Activated CD8-positive, alpha-beta memory T cell treated with anti-CD3 and anti-CD28 coated beads for 48 hours (primary cell): ENCODE measurements around the gene MT1H.
"Not testable (repeated sequence)": the region's sequence is repeated elsewhere in the genome, so short reads cannot be mapped to it uniquely, and the experiment has no call there.

Source experiments
- DNase-seq, 3 experiments: peaks; one replicate each; pipeline ENCODE4 v3.0.0-alpha.2; 2020; ENCODE audit warnings: low read depth in 2 of 3, low spot score in 2 of 3

Gene MT1H

DNA sequence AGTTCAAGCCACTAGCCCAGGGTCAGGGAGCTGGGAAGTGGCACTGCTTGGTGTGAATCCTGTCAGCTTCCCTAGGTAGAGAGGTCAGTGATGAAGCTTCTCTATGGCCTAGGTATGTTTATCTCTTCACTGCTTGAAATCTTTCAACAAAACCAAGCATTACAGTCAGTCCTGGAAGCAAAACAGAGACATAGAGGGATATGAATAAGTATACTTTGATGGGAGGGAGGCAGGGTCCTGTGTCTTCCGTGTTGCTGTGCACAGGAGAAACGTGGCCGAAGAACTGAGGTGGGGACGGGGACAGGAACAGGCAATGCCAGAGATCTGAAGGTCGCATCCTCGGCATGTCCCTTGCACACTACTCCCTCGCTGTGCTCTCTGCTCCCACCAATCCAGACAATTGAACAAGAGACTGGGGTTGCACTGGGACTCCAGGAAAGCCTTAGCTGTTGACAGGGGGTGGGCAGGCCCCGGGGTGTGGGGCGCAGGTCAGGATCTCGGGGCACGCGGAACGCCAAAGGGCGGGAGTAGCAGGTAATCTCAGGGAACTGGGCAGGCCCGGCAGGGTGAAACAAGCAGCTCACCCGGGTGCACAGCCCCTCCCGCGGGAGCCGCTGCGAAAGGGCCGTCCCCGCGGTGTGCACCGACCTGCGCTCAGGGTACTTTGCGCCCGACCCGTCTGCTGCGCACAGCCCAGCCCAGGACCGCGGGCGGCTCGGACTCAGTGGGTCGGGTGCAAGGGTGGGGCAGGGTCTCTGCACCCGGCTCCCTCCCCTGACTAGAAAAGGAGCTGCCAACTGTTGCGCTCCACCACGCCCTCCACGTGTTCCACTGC, at the start of gene MT1H:
TSS of gene MT1H (plus strand) at position 810 of the 835 bp plus-strand sequence. CDS start 71 bp downstream, outside the sequence.
- DNase-seq: no peak

DNA sequence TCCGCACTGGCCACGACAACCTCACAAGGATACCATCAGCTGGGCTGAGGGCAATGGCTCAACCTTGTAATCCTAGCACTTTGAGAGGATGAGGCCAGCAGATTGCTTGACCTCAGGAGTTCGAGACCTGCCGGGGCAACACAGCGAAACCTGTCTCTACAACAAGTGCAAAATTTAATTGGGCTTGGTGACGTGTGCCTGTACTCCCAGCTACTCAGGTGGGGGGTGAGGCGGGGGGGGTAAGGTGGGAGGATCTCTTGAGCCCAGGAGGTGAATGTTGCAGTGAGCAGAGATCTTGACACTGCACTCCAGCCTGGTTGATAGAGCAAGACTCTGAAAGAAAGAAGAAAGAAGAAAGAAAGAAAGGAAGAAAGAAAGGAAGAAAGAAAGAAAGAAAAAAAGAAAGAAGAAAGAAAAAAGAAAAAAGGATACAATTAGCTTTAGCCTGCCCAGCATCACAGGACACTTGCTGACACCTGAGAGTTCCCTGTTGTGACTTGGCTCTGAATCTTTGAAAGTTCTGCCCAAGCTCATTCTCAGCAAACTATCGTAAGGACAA, 49.2 kb upstream of the MT1H start:
- no peak for DNase-seq

DNA sequence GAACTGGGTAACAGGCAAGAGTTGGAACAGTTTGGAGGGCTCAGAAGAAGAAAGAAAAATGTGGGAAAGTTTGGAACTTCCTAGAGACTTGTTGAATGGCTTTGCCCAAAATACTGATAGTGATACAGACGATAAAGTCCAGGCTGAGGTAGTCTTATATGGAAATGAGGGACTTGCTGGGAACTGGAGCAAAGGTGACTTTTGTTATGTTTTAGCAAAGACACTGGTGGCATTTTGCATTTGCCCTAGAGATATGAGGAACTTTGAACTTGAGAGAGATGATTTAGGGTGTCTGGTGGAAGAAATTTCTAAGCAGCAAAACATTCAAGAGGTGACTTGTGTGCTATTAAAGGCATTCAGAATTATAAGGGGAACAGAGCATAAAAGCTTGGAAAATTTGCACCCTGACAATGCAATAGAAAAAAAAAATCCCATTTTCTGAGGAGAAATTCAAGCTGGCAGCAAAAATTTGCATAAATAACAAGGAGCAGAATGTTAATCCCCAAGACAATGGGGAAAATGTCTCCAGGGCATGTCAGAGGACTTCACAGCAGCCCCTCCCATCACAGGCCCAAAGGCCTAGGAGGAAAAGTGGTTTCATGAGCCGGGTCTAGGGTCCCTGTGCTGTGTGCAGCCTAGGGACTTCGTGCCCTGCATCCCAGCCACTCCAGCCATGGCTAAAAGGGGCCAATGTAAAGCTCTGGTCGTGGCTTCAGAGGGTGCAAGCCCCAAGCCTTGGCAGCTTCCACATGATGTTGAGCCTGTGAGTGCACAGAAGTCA, 47.8 kb upstream of the MT1H start:
- not testable (repeated sequence) for DNase-seq

DNA sequence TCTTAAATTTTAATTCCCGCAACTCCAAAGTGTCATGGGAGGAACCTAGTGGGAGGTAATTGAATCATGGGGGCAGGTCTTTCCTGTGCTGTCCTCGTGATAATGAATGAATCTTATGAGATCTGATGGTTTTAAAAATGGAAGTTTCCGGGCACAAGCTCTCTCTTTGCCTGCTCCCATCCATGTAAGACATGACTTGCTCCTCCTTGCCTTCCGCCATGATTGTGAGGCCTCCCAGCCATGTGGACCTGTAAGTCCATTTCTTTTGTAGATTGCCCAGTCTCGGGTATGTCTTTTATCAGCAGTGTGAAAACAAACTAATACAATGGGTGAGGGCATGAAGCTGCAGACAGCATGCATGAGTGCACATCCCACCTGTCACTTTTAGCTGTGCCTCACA, 46.4 kb upstream of the MT1H start:
- DNase-seq: not testable (repeated sequence)

GRCh38 chr16:56623637-56624036, 46.0 kb upstream of the MT1H start:
- no peak for DNase-seq

GRCh38 chr16:56625140-56625942, 44.3 kb upstream of the MT1H start, which contains the start of gene MT1E:
TSS of gene MT1E (plus strand) at chr16:56625781. CDS start at chr16:56625852, 71 bp downstream.
- peak in 1 of 3 experiments; percentile 61 for DNase-seq

DNA sequence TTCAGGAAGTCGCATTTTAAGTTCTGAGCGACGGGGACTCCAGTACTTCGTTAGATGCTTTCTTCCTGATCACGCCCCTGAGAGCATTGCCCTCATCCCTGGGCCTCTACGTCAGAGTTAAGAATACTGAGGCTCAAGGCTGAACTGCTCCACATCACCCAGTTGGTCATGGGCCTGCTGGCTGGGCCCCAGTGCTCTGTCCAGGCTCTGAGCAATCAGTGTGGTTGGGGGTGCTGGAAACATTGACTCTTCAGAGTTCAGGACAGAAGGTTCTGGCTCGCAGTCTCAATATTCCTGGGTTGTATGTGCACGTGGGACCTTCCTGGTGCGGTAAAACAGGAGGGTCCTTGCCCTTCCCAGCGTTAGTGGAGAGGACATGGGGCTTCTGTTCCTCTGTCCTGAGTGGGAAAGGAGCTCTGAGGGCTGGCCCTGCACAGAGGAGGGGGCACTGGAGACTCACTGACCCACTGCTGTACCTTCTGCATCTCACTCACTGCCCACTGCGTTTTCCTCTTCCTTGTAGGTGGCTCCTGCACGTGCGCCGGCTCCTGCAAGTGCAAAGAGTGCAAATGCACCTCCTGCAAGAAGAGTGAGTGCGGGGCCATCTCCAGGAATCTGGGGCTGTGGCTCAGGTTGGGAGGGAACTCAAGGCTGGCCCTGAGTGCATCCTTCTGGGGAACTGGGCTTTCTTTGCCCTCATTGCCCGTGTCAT, 43.5 kb upstream of the MT1H start:
- DNase-seq: no peak

GRCh38 chr16:56626685-56627084, 42.9 kb upstream of the MT1H start:
- no peak for DNase-seq

GRCh38 chr16:56628486-56629350, 40.9 kb upstream of the MT1H start:
- DNase-seq: no peak

DNA sequence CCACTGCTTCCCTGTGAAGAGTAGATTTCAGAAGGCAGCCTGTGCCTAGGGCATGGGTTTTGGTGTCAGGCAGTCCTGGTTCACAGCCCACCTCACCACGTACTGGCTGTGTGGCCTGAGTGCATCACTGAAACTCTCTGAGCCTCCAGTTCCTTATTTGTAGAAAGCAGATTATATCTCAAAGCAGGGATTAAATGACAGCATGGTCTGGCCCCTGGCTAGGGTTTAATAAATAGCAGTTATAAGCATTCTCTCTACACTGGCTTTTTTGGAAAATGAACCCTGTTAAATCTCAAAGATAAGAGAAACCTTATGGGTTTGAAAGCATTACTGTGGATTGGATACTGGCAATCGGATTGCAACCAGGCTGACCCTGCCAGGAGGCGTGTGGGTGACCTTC, 40.1 kb upstream of the MT1H start:
- no peak for DNase-seq

DNA sequence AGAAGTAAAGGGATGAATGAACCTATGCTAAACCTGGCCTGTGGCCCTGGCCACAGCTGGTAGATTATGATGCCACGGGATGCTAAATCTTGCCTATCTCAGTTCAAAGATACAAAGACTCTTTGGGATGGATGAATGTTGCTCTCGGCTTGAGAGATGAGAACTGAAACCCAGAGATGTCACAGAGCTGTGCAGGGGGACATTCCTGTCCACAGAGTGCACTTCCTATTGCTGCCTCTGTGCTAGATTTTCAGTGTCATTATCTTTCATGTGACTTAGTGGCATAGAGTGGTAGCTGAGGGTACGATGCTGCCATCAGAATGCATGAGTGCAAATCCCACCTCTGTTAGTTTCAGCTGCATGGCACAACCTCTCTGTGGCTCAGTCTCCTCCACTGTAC, 39.5 kb upstream of the MT1H start:
- no peak for DNase-seq

DNA sequence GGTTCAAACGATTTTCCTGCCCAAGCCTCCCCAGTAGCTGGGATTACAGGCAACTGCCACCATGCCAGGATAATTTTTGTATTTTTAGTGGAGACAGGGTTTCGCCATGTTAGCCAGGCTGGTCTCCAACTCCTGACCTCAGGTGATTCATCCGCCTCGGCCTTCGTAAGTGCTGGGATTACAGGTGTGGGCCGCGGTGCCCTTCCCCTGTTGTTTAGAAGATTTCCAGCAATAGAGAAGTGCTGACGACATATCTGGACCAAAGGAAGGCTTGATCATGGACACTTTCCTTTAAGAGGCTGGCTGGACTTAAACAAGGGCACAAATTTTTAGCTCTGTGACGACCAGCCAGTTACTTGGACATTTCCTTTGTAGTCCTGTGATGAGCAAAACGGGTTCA, 38.4 kb upstream of the MT1H start:
- no peak for DNase-seq

DNA sequence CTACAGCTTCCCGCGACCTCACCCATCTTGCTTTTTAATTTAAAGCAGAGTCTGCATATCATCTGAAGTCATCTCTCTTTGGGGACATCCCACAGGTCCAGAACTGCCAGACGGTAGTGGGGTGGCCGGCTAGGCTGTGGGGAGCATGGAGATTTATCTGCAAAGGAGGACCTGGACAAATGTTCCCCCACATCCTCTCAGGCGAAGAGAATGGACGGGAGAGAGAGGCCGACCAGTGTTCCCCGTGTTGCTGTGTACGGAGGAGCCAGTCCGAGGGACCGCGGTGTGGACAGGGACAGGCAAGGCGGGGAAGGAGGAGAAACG, 37.8 kb upstream of the MT1H start:
- no peak for DNase-seq

DNA sequence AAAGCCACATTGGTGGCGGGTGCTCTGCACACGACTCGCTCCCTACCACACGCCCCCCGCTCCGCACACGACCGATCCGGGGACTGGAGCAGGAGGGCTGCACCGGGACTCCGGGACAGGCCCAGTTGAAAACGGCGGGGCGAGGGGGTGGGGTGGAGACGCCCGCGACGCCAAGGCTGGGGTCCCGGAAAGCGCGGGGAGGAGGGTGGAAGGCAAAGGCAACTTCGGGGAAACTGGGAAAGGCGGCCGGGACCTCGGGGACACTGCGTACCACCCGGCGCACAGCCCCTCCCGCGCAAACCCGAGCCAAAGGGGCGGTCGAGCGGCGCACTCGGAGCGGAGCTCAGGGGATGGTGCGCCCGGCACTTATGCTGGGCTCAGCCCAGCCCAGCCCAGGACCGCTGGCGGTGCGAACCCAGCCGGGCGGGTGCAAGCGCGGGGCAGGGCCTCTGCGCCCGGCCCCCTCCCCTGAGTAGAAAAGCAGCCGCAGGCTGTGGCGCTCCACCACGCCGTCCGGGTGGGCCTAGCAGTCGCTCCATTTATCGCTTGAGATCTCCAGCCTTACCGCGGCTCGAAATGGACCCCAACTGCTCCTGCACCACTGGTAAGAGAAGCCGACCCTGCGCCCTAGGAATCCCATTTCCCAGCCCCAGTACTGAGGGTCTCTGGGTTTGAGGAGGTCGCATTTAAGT, 37.3 kb upstream of the MT1H start, which contains the start of gene MT1M:
TSS of gene MT1M (plus strand) at position 504 of the 692 bp plus-strand sequence. CDS start at position 577, 73 bp downstream.
- DNase-seq: no peak

- DNase-seq: no peak
Measured at GRCh38 chr16:56632848-56633365, 36.7 kb upstream of the MT1H start.

DNA sequence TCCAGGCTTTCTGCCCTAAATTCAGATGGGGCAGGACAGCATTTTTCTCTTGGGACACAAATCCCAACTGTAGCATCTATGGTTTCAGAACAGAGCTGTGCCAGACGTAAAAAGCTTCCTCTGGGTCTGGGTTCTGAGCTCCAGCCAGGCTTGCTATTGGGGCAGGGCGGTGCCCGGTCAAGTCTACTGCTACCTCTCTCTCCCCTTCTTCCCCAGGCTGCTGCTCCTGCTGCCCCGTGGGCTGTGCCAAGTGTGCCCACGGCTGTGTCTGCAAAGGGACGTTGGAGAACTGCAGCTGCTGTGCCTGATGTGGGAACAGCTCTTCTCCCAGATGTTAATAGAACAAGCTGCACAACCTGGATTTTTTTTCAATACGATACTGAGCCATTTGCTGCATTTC, 36.1 kb upstream of the MT1H start:
- no peak for DNase-seq

GRCh38 chr16:56634715-56635440, 34.7 kb upstream of the MT1H start:
- no peak for DNase-seq

DNA sequence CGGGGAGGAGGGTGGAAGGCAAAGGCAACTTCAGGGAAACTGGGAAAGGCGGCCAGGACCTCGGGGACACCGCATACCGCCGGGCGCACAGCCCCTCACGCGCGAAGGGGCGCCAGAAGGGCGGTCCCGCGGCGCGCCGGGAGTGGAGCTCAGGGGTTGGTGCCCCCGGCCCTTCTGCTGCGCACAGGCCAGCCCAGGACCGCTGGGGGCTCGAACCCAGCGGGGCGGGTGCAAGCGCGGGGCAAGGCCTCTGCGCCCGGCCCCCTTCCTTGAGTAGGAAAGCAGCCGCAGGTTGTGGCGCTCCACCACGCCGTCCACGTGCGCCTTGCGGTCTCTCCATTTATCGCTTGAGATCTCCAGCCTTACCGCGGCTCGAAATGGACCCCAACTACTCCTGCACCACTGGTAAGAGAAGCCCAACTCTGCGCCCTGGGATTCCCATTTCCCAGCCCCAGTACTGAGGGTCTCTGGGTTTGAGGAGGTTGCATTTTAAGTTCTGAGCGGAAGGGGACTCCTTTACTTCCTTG, 34.1 kb upstream of the MT1H start:
- no peak for DNase-seq
